HG03064 (cell line): ENCODE measurements around the gene NAA10.
A peak's percentile ranks its signal among the peaks of the same experiment; 100 is the strongest.

Source experiments
- ATAC-seq: cut with Tn5 transposase; IDR thresholded peaks from one replicate; pipeline ENCODE4 v1.9.1; 2021; ENCODE audit warnings: low read depth; ENCODE audit not compliant: unreplicated experiment

The NAA10 gene

GRCh38 chrX:153950127-153950526, 15.3 kb upstream of the NAA10 start:
- no peak for ATAC-seq

- ATAC-seq: no peak
These were observed 14.3 kb upstream of the NAA10 start for GRCh38 chrX:153948847-153949805.

- no peak for ATAC-seq
These were observed 13.2 kb upstream of the NAA10 start for GRCh38 chrX:153948002-153948466.

GRCh38 chrX:153947009-153947769, 12.4 kb upstream of the NAA10 start:
- ATAC-seq: peak; percentile 70

- no peak for ATAC-seq
These were observed 11.4 kb upstream of the NAA10 start for GRCh38 chrX:153945956-153946943.

- no peak for ATAC-seq
These were observed 9.9 kb upstream of the NAA10 start for GRCh38 chrX:153944800-153945150.

GRCh38 chrX:153944140-153944799, 9.4 kb upstream of the NAA10 start, which contains the start of gene RENBP:
TSS of gene RENBP (minus strand) at chrX:153944643. CDS start at chrX:153944610, 33 bp downstream.
- ATAC-seq: no peak

- no peak for ATAC-seq
These were observed 6.8 kb upstream of the NAA10 start for GRCh38 chrX:153941336-153942252.

GRCh38 chrX:153939573-153939972, 4.7 kb upstream of the NAA10 start:
- ATAC-seq: no peak

- ATAC-seq: no peak
These were observed 3.5 kb upstream of the NAA10 start for GRCh38 chrX:153938226-153938786.

GRCh38 chrX:153937056-153937455, 2.2 kb upstream of the NAA10 start:
- ATAC-seq: no peak

- peak; percentile 17 for ATAC-seq
These were observed 552 bp upstream of the NAA10 start for GRCh38 chrX:153935326-153935851.

GRCh38 chrX:153934148-153934761, 582 bp downstream of the NAA10 start:
- no peak for ATAC-seq

GRCh38 chrX:153933748-153934147, 1.1 kb downstream of the NAA10 start:
- no peak for ATAC-seq

GRCh38 chrX:153932220-153932915, 2.5 kb downstream of the NAA10 start:
- ATAC-seq: no peak

- ATAC-seq: no peak
These were observed 3.1 kb downstream of the NAA10 start for GRCh38 chrX:153931748-153932147.

GRCh38 chrX:153931151-153931550, 3.7 kb downstream of the NAA10 start:
- ATAC-seq: no peak
